ENCODE measurements around the gene COL13A1.

Gene COL13A1

GRCh38 chr10:69791812-69792211 is 9.9 kb upstream of the COL13A1 start:
- no peak for DNase-seq (ENCODE audit: low spot score)

- no peak for DNase-seq (ENCODE audit: low spot score)
Measured at GRCh38 chr10:69792341-69792740, 9.4 kb upstream of the COL13A1 start.

GRCh38 chr10:69794673-69795072 is 7.0 kb upstream of the COL13A1 start:
- DNase-seq (ENCODE audit: low spot score): no peak

GRCh38 chr10:69795242-69795934 is 6.3 kb upstream of the COL13A1 start:
- DNase-seq (ENCODE audit: low spot score): no peak

- DNase-seq (ENCODE audit: low spot score): no peak
Measured at GRCh38 chr10:69797959-69798358, 3.7 kb upstream of the COL13A1 start.

- no peak for DNase-seq (ENCODE audit: low spot score)
Measured at GRCh38 chr10:69800109-69800508, 1.6 kb upstream of the COL13A1 start.

- DNase-seq (ENCODE audit: low spot score): no peak
Measured at GRCh38 chr10:69800665-69801064, 1.0 kb upstream of the COL13A1 start.

- DNase-seq (ENCODE audit: low spot score): peak; percentile 30
Measured at GRCh38 chr10:69801094-69801433, 642 bp upstream of the COL13A1 start.

GRCh38 chr10:69802424-69803161 is 887 bp downstream of the COL13A1 start:
- no peak for DNase-seq (ENCODE audit: low spot score)

GRCh38 chr10:69803809-69804208 is 2.1 kb downstream of the COL13A1 start:
- DNase-seq (ENCODE audit: low spot score): no peak

- DNase-seq (ENCODE audit: low spot score): no peak
Measured at GRCh38 chr10:69804775-69805174, 3.1 kb downstream of the COL13A1 start.

GRCh38 chr10:69807122-69807521 is 5.4 kb downstream of the COL13A1 start:
- DNase-seq (ENCODE audit: low spot score): no peak

GRCh38 chr10:69807696-69808095 is 6.0 kb downstream of the COL13A1 start:
- DNase-seq (ENCODE audit: low spot score): no peak

- DNase-seq (ENCODE audit: low spot score): no peak
Measured at GRCh38 chr10:69809318-69809717, 7.6 kb downstream of the COL13A1 start.

GRCh38 chr10:69810097-69810496 is 8.4 kb downstream of the COL13A1 start:
- DNase-seq (ENCODE audit: low spot score): no peak

GRCh38 chr10:69810675-69811397 is 9.1 kb downstream of the COL13A1 start:
- no peak for DNase-seq (ENCODE audit: low spot score)

GRCh38 chr10:69813632-69814031 is 11.9 kb downstream of the COL13A1 start:
- DNase-seq (ENCODE audit: low spot score): no peak

- DNase-seq (ENCODE audit: low spot score): no peak
Measured at GRCh38 chr10:69814251-69814650, 12.5 kb downstream of the COL13A1 start.

GRCh38 chr10:69815104-69815503 is 13.4 kb downstream of the COL13A1 start:
- no peak for DNase-seq (ENCODE audit: low spot score)

GRCh38 chr10:69816521-69816920 is 14.8 kb downstream of the COL13A1 start:
- DNase-seq (ENCODE audit: low spot score): no peak

- DNase-seq (ENCODE audit: low spot score): no peak
Measured at GRCh38 chr10:69817078-69817581, 15.4 kb downstream of the COL13A1 start.

GRCh38 chr10:69818676-69819239 is 17.1 kb downstream of the COL13A1 start:
- no peak for DNase-seq (ENCODE audit: low spot score)
